Neuronal stem cell (in vitro differentiated cells): ENCODE results near the gene HELZ.

Experiments used
- DNase-seq: peaks from one replicate; pipeline ENCODE4 v3.0.0-alpha.2; 2013; ENCODE audit warnings: low spot score
- H2AFZ ChIP-seq: one replicate; pipeline ENCODE4 v1.6.1; 2013; ENCODE audit warnings: mild to moderate bottlenecking, low read length, inconsistent platforms
- H2AK5ac ChIP-seq: 2 replicates; pipeline ENCODE4 v1.6.1; 2013; ENCODE audit warnings: low read depth, mild to moderate bottlenecking, inconsistent platforms, low read length, moderate library complexity, mixed read lengths
- H2BK120ac ChIP-seq: 2 replicates; pipeline ENCODE4 v1.6.1; 2013; ENCODE audit warnings: low read depth, mild to moderate bottlenecking, inconsistent platforms, low read length, moderate library complexity, mixed read lengths
- H2BK12ac ChIP-seq: one replicate; pipeline ENCODE4 v1.6.1; 2013; ENCODE audit warnings: low read length, inconsistent platforms
- H2BK15ac ChIP-seq: 2 replicates; pipeline ENCODE4 v1.6.1; 2013; ENCODE audit warnings: mild to moderate bottlenecking, low read length, inconsistent platforms, mixed read lengths
- H2BK5ac ChIP-seq: one replicate; pipeline ENCODE4 v1.6.1; 2013; ENCODE audit warnings: inconsistent platforms, mild to moderate bottlenecking, low read length, moderate library complexity
- H3K14ac ChIP-seq: one replicate; pipeline ENCODE4 v1.6.1; 2013; ENCODE audit warnings: low read length, inconsistent platforms
- H3K18ac ChIP-seq: 2 replicates; pipeline ENCODE4 v1.6.1; 2013; ENCODE audit warnings: low read length, inconsistent platforms
- H3K23ac ChIP-seq: 2 replicates; pipeline ENCODE4 v1.6.1; 2013; ENCODE audit warnings: low read depth, mild to moderate bottlenecking, mixed read lengths, low read length, inconsistent platforms; ENCODE audit not compliant: poor library complexity
- H3K27ac ChIP-seq: replicated peaks from 3 replicates; pipeline ENCODE4 v1.5.1; 2013; ENCODE audit warnings: low read length, inconsistent platforms
- H3K27me3 ChIP-seq, 3 experiments: 2 replicates each; pipeline ENCODE4 v1.6.1; 2013; ENCODE audit warnings: low read length in 3 of 3, mild to moderate bottlenecking in 2 of 3, inconsistent platforms in 1 of 3, low read depth in 1 of 3, mixed read lengths in 1 of 3, moderate library complexity in 1 of 3; ENCODE audit not compliant: control insufficient read depth in 3 of 3, insufficient read depth in 3 of 3
- H3K36me3 ChIP-seq, 2 donors: replicated peaks in 1 of 2; 2 replicates each; pipeline ENCODE4 v1.6.1; 2013; ENCODE audit warnings: low read length in 2 of 2; ENCODE audit not compliant: control insufficient read depth in 2 of 2, insufficient read depth in 2 of 2
- H3K4ac ChIP-seq: 2 replicates; pipeline ENCODE4 v1.6.1; 2013; ENCODE audit warnings: inconsistent platforms, mild to moderate bottlenecking, low read length, moderate library complexity
- H3K4me1 ChIP-seq, 2 donors: 1 replicate in 1 of 2; 2 replicates in 1 of 2; pipeline ENCODE4 v1.6.1; 2013; ENCODE audit warnings: low read length in 2 of 2, low read depth in 1 of 2; ENCODE audit not compliant: control insufficient read depth in 2 of 2, insufficient read depth in 1 of 2
- H3K4me2 ChIP-seq: one replicate; pipeline ENCODE4 v1.6.1; 2013; ENCODE audit warnings: mild to moderate bottlenecking, low read length, inconsistent platforms; ENCODE audit not compliant: insufficient read depth, poor library complexity, severe bottlenecking
- H3K4me3 ChIP-seq, 2 donors: 2 replicates each; pipeline ENCODE4 v1.5.1; 2013; ENCODE audit warnings: low read length in 2 of 2, mild to moderate bottlenecking in 2 of 2, inconsistent platforms in 1 of 2, moderate library complexity in 1 of 2
- H3K79me1 ChIP-seq: one replicate; pipeline ENCODE4 v1.6.1; 2013; ENCODE audit warnings: low read depth, mild to moderate bottlenecking, inconsistent platforms, low read length, moderate library complexity
- H3K9ac ChIP-seq: one replicate; pipeline ENCODE4 v1.6.1; 2013; ENCODE audit warnings: mild to moderate bottlenecking, low read depth, low read length, inconsistent platforms; ENCODE audit not compliant: poor library complexity
- H3K9me3 ChIP-seq, 2 donors: replicated peaks in 1 of 2; 2 replicates each; pipeline versions ENCODE3 to v1.6.1; 2013; ENCODE audit warnings: low read length in 2 of 2, mild to moderate bottlenecking in 2 of 2, inconsistent platforms in 1 of 2, low read depth in 1 of 2, mixed read lengths in 1 of 2, moderate library complexity in 1 of 2; ENCODE audit not compliant: control insufficient read depth in 2 of 2, insufficient read depth in 1 of 2
- H4K8ac ChIP-seq: one replicate; pipeline ENCODE4 v1.6.1; 2013; ENCODE audit warnings: low read depth, mild to moderate bottlenecking, inconsistent platforms, low read length, moderate library complexity
- H4K91ac ChIP-seq: one replicate; pipeline ENCODE4 v1.6.1; 2013; ENCODE audit warnings: low read length, low read depth, mild to moderate bottlenecking, inconsistent platforms; ENCODE audit not compliant: poor library complexity
- WGBS, 2 donors: extraction: QIAGEN DNeasy Blood & Tissue Kit; methylation state at CpG; one replicate each; pipeline ENCODE4 v1.1.7; 2013; ENCODE audit warnings: missing lambda C conversion rate in 2 of 2, mixed read lengths in 1 of 2; ENCODE audit not compliant: insufficient read length in 2 of 2, insufficient replicate concordance in 1 of 2; ENCODE audit errors: extremely low coverage in 2 of 2; 5-methylcytosine and 5-hydroxymethylcytosine counted together

HELZ gene

GRCh38 chr17:67047382-67047781 lies 197.6 kb downstream of the HELZ start:
- no peak for DNase-seq
- Histone ChIP-seq H3K23ac (no peak overlapping the region), H3K36me3 (no peaks in the 10 kb centered on the region), H3K18ac (no peak overlapping the region), H2BK15ac (no peak overlapping the region), H3K79me1 (no peaks in the 10 kb centered on the region), H3K4ac (no peak overlapping the region), H3K4me1 (no peaks in the 10 kb centered on the region), H2BK12ac (no peak overlapping the region), H2AFZ (no peak overlapping the region), H2AK5ac (no peak overlapping the region), H3K9me3 (peaks cover 7 to 14% of the 10 kb centered on the region in 2 donors), H3K4me3 (no peak overlapping the region), H4K8ac (no peak overlapping the region), H2BK5ac (no peak overlapping the region), H3K4me2 (no peak overlapping the region), H3K14ac (no peak overlapping the region), H4K91ac (no peak overlapping the region), H3K9ac (no peak overlapping the region), H3K27me3 (peaks cover 0 to 7% (median 0%) of the 10 kb centered on the region in 3 experiments), H2BK120ac (no peak overlapping the region), H3K27ac (no peak overlapping the region)
- WGBS, 2 donors: no CpG with 5 or more reads among the region's 1 CpG

- no peak overlapping the region for H3K4ac ChIP-seq
- no peak for DNase-seq
- WGBS, 2 donors: no CpG with 5 or more reads among the region's 4 CpGs
These were observed 198.6 kb downstream of the HELZ start for GRCh38 chr17:67046398-67046797.

GRCh38 chr17:67044940-67045339 lies 200.1 kb downstream of the HELZ start:
- H3K9me3 ChIP-seq: peaks cover 7 to 14% of the 10 kb centered on the region in 2 donors
- H3K36me3 ChIP-seq: no peaks in the 10 kb centered on the region
- no peak overlapping the region for H2BK5ac ChIP-seq
- no peak for DNase-seq
- H3K27ac ChIP-seq: no peak overlapping the region
- no peak overlapping the region for H3K23ac ChIP-seq
- no peak overlapping the region for H2BK120ac ChIP-seq
- H3K9ac ChIP-seq: no peak overlapping the region
- no peak overlapping the region for H2AFZ ChIP-seq
- no peak overlapping the region for H3K4me3 ChIP-seq
- no peaks in the 10 kb centered on the region for H3K79me1 ChIP-seq
- no peaks in the 10 kb centered on the region for H3K4me1 ChIP-seq
- H3K27me3 ChIP-seq: peaks cover 0 to 7% (median 0%) of the 10 kb centered on the region in 3 experiments
- no peak overlapping the region for H2BK12ac ChIP-seq
- no peak overlapping the region for H2AK5ac ChIP-seq
- H3K4ac ChIP-seq: no peak overlapping the region
- WGBS, 2 donors: no CpG with 5 or more reads among the region's 5 CpGs
- no peak overlapping the region for H4K91ac ChIP-seq
- no peak overlapping the region for H3K14ac ChIP-seq
- H4K8ac ChIP-seq: no peak overlapping the region
- no peak overlapping the region for H3K4me2 ChIP-seq
- H2BK15ac ChIP-seq: peak overlapping the region; percentile 15
- H3K18ac ChIP-seq: no peak overlapping the region

More at GRCh38 chr17:67046398-67046797, 198.6 kb downstream of the HELZ start:
- H3K27me3 ChIP-seq: peaks cover 0 to 7% (median 0%) of the 10 kb centered on the region in 3 experiments
- H3K23ac ChIP-seq: no peak overlapping the region
- peak overlapping the region; percentile 2 for H2AK5ac ChIP-seq
- no peak overlapping the region for H2BK12ac ChIP-seq
- H4K91ac ChIP-seq: no peak overlapping the region
- H3K36me3 ChIP-seq: no peaks in the 10 kb centered on the region
- H3K27ac ChIP-seq: no peak overlapping the region
- no peak overlapping the region for H3K9ac ChIP-seq
- no peak overlapping the region for H3K14ac ChIP-seq
- H3K4me1 ChIP-seq: no peaks in the 10 kb centered on the region
- H2AFZ ChIP-seq: no peak overlapping the region
- no peak overlapping the region for H2BK120ac ChIP-seq
- no peak overlapping the region for H3K4me2 ChIP-seq
- no peak overlapping the region for H4K8ac ChIP-seq
- no peak overlapping the region for H2BK15ac ChIP-seq
- H3K79me1 ChIP-seq: no peaks in the 10 kb centered on the region
- H3K18ac ChIP-seq: no peak overlapping the region
- H2BK5ac ChIP-seq: no peak overlapping the region
- H3K9me3 ChIP-seq: peaks cover 7 to 14% of the 10 kb centered on the region in 2 donors
- H3K4me3 ChIP-seq: no peak overlapping the region

- Histone ChIP-seq H3K9me3 (peaks cover 4 to 9% of the 10 kb centered on the region in 2 donors), H3K79me1 (no peaks in the 10 kb centered on the region), H3K4me3 (no peak within 1 kb of the TSS), H3K14ac (no peak within 1 kb of the TSS), H2BK12ac (no peak within 1 kb of the TSS), H3K27ac (no peak within 1 kb of the TSS), H4K91ac (no peak within 1 kb of the TSS), H3K27me3 (peaks cover 0 to 7% (median 0%) of the 10 kb centered on the region in 3 experiments), H3K4me1 (no peaks in the 10 kb centered on the region), H3K4me2 (no peak within 1 kb of the TSS), H2BK15ac (peak within 1 kb of the TSS; percentile 15), H3K18ac (peak within 1 kb of the TSS; percentile 50), H2AK5ac (no peak within 1 kb of the TSS), H3K23ac (peak within 1 kb of the TSS; percentile 6), H2AFZ (no peak within 1 kb of the TSS), H3K9ac (no peak within 1 kb of the TSS), H3K4ac (no peak within 1 kb of the TSS), H2BK5ac (no peak within 1 kb of the TSS), H3K36me3 (no peaks in the 10 kb centered on the region), H4K8ac (no peak within 1 kb of the TSS), H2BK120ac (no peak within 1 kb of the TSS)
- DNase-seq: no peak
- WGBS, 2 donors: no CpG with 5 or more reads among the region's 32 CpGs
These were observed 200.8 kb downstream of the HELZ start, which contains the start of gene CACNG1 for GRCh38 chr17:67044016-67044772. Gene CACNG1, plus strand, starts transcription at chr17:67044554. Its CDS starts 107 bp downstream, at chr17:67044661.
